GM12892 (cell line): ENCODE measurements around the gene RPAIN.
"Not testable (repeated sequence)": the region's sequence is repeated elsewhere in the genome, so short reads cannot be mapped to it uniquely, and the experiment has no call there.

Experiments
- DNase-seq: peaks from one replicate; pipeline ENCODE4 v3.0.0; 2011; ENCODE audit not compliant: insufficient read length
- FAIRE-seq: peaks from 2 replicates; lab custom pipeline; 2011; peaks lifted over from hg19 to GRCh38; lab: Jason Lieb, UNC
- POLR2A ChIP-seq: IDR thresholded peaks from 2 replicates; pipeline ENCODE4 v1.6.1; 2011; ENCODE audit warnings: low read depth, low read length, control low read depth
- POLR2AphosphoS5 ChIP-seq: IDR thresholded peaks from 2 replicates; pipeline ENCODE4 v1.6.1; 2011; ENCODE audit warnings: low read depth, low read length, control low read depth
- TAF1 ChIP-seq: IDR thresholded peaks from 2 replicates; pipeline ENCODE4 v1.6.1; 2011; ENCODE audit warnings: low read depth, mild to moderate bottlenecking, control low read depth, low read length, borderline replicate concordance

The RPAIN gene

DNA sequence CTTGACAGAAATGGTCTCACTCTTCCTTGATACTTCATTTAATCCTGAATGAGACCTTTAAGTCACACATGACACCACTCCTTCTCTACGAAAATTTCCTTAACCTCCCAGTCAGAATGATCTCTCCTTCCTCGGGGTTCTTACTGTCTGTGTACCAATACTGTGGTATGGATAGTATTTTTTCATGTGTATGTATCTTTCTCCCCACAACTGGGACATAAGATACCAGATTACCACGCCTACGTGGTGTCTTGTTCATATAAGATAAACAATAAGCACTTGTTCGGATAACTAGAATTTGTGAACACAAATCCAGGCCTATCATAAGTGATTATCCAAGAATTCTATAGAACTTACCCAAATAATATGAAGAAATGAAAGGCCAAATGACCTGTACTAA lies 11.8 kb upstream of the RPAIN start:
- FAIRE-seq (no peak), DNase-seq (no peak)
- TF ChIP-seq POLR2A, result no peak
- no peak for TF ChIP-seq POLR2AphosphoS5

GRCh38 chr17:5410594-5411272 lies 9.2 kb upstream of the RPAIN start:
- no peak for FAIRE-seq
- DNase-seq, result no peak

DNA sequence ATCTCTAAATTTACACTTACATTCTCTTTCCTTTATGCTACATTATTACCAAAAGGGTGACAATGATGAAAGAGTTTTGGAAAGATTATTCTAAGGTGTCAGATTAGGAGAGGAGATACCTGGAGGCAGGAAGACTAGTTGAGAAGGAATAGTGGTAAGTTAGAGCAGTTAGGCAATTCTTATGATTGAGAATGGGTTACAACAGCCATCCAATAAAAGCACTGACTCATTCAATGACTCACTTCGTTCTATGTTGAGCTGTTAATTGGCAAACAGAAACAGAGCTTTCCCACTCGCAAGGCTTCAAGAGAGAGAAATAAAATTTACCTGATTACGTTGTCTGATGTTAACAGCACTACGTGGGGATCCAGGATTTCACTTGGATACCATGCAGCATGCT lies 6.3 kb upstream of the RPAIN start:
- no peak for DNase-seq
- no peak for FAIRE-seq
- TF ChIP-seq TAF1 (no peak), POLR2A (no peak)

More at GRCh38 chr17:5410594-5411272, 9.2 kb upstream of the RPAIN start:
- TF ChIP-seq POLR2A (no peak), TAF1 (no peak), POLR2AphosphoS5 (no peak)

DNA sequence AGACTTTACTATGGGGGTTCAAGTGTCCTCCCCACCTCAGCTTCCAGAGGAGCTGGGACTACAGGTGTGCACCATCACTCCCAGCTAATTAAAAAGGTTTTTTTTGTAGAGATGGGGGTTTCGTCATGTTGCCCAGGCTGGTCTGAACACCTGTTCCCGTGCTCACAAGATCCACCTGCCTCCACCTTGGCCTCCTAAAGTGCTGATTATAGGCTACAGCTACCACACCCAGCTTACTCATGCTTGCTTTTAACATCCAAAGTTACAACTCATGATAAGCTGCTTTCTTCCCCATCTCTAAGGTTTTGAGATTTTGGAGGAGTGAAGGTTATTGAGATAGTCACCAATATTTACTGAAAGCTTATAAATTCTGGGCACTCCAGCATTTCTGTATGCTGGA lies 3.1 kb upstream of the RPAIN start:
- FAIRE-seq (no peak), DNase-seq (no peak)
- TF ChIP-seq POLR2AphosphoS5, result no peak
- TF ChIP-seq POLR2A, result no peak
- no peak for TF ChIP-seq TAF1

DNA sequence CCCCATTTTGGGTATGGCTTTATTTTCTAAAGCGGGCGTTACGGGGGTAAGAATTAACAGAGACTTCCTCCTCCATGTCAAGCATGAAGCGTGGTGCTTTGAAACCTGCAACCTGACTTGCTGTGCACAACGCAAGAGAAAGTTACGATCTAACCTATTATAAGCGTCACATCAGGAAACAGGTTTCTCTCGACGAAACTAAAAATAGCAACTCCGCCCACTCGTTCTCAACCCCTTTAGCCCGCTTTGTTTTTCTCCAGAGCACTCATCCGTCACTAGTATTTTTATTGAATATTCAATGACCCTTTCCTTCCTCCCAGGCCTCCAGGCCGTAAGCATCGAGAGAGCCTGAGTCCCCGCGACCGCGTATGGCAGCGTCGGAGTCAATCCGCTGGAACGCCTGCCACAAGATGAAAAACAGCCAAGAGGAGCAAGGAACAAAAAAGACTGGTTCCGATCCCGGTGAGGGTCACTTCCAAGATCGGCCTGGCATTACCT lies 1.1 kb upstream of the RPAIN start:
- TF ChIP-seq POLR2AphosphoS5 (peak; percentile 37; the same call in 1 of the 2 replicates), TAF1 (no peak)
- DNase-seq, result peak; percentile 47
- FAIRE-seq, result peak; percentile 86

- peak; percentile 98 for FAIRE-seq
- peak; percentile 95 for DNase-seq
- TF ChIP-seq POLR2A, result peak; percentile 82
- peak; percentile 89 for TF ChIP-seq TAF1
- peak; percentile 79; the same call in 1 of the 2 replicates for TF ChIP-seq POLR2AphosphoS5
Measured at GRCh38 chr17:5419356-5419958, 525 bp upstream of the RPAIN start, which contains the start of gene NUP88. NUP88 (minus strand) TSS chr17:5419662; CDS start chr17:5419650, 12 bp downstream.

DNA sequence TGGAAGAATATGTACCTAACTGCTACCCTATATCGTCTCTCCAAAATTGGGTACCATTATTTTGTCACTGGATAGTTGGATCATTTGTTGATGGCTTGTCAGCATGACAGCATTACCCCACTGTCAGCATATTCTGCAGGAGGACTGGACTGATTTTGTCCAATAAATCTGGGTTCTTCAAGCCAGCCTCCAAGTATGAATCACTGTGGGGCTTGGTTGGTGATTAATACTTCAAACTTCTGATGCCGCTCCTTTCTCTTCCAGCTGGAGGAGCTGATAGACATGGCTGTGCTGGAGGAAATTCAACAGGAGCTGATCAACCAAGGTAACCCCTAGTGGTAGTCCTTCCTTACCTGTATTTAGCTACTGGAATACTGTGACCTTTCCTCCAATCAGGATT lies 2.5 kb downstream of the RPAIN start:
- TF ChIP-seq POLR2AphosphoS5 (no peak), TAF1 (no peak), POLR2A (no peak)
- no peak for DNase-seq
- FAIRE-seq, result no peak

DNA sequence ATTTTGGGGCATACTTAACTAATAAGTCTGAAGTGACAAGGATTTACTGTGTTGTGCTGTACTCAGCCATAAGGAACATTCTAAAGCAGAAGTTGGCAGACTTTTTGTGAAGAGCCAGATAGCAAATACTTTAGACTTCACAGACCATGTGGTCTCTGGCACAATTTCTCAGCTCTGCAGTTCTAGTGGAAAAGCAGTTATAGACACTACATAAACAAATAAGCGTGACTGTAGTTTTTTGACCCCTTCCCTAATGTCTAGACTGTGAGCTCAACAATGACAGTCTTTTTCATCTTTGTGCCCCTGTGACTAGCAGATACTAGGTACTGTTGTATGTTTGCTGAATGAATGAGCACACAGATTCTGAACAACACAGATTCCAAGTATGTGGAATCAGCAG lies 4.9 kb downstream of the RPAIN start:
- FAIRE-seq (no peak), DNase-seq (no peak)
- TF ChIP-seq TAF1 (no peak), POLR2A (no peak), POLR2AphosphoS5 (no peak)

DNA sequence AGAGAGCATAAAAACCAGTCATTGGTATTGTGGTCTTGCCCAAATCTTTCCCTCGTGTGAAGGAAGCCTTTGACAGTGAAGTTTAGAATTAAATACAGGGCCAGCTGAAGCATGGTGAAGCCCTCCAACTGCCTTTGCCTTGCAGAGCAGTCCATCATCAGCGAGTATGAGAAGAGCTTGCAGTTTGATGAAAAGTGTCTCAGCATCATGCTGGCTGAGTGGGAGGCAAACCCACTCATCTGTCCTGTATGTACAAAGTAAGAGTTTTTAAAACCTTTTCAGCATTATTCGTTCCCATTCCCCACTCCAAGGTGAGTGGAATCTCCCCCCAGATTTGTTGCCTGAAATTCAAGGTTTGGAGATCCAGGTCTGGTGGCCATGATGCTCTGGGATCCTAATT lies 5.8 kb downstream of the RPAIN start:
- TF ChIP-seq POLR2AphosphoS5 (no peak), TAF1 (no peak), POLR2A (no peak)
- FAIRE-seq, result no peak
- DNase-seq, result no peak

DNA sequence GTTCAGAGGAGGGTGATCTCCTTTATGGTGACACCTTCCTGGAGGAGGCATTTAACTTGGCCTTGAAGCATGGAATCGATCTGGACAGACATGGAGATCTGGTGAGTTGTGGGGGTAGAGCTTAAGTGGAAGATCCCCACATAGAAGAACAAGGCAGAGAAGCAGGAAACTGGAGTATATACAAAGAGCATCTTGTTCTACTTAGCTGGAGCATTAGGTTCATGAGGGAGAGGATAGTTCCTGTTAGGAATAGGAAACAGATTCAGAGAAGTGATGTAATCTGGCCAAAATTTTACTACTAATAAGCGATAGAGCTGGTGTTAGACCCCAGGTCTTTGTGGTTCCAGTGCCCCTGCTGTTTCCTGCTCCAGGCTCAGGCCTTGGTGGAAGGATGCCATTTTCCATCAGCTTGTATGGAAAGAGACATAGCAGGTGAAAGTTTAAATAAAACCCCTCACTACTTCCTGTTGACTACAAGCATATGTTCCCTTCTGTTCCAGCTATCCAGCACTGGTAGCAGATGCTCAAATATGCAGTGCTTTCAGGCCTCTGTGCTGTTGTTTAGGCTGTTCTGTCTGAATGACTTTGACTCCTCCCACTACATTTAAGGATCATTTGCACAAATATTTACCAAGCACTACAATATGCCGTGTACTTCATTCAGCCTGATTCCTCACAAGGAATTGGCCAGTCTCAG lies 9.4 kb downstream of the RPAIN start:
- TF ChIP-seq POLR2A (no peak), TAF1 (no peak), POLR2AphosphoS5 (no peak)
- no peak for FAIRE-seq

DNA sequence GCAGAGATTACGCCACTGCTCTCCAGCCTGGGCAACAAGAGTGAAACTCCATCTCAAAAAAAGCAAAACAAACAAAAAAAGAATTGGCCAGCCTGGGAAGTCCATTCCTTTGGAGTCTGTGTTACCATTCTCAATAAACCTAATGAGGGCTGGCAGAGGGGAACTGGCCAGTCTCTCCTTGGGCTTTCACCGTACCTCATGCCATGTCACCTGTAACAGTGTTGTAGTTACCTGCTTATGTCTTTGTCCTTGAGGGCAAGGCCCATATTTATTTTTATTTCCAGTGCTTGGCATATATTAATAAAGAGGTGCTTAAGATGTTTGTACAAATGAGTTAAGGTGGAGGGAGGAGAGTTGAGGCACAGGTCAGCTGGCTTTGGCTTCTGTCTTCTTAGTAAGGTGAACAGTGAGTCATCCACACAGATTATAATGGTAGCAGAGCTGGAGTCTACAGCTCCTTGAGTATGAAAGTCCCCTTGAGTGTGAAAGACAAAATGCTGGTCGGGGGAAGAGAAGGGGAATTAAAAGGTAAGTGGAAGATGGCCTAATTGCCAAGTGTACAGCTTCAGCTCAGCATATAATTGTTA lies 10.5 kb downstream of the RPAIN start:
- no peak for FAIRE-seq
- TF ChIP-seq TAF1, result no peak
- TF ChIP-seq POLR2AphosphoS5, result no peak

More for the DNA sequence above, 9.4 kb downstream of the RPAIN start:
- DNase-seq, result no peak

GRCh38 chr17:5431234-5431633 lies 11.3 kb downstream of the RPAIN start:
- not testable (repeated sequence) for FAIRE-seq, DNase-seq

More for the DNA sequence above, 10.5 kb downstream of the RPAIN start:
- no peak for DNase-seq
